Measurements from ENCODE around the gene CDH13.

CDH13 gene

DNA sequence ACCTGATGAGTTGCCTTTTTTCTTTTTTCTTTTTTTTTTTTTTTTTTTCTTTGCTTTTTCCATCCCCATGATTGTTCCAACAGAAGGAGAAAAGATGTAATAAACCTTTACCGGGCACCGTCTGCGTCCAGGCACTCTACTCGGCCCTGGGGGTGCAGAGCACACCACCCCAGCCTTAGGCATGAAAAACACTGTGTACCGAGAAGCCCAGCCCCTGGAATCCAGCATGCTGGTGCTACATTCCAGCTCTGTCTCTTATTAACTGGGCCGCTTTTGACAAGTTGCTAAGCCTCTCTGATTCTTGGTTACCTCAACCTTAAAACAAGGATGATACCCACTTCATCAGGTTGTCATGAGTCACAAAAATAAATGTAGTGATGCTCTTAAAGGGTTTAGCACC is 1117.0 kb downstream of the CDH13 start:
- no peak for DNase-seq

DNA sequence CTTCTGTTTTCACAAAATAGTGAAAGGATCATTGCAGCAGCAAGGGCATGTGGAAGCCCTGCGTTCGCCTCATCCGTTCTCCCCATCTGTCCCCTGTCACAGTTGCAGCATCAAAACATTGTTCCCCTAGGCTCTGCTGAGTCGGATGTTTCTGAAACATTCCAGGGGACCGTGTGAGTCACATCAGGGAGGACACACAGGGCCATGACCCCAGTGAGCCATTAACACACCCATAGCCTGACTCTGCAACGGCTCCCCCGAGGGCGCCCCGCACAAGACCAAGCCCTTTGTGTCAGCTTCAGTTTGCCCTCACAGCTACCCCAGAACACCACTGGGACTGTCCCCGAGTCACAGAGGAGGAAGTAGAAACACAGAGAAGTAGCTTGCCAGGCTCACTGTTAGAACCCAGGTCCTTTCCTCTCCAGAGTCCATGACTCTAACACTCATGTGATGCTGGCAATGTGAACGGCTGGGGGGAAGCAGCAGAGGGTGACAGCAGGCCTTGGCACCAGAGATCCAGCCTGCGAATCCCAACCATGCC is 1117.7 kb downstream of the CDH13 start:
- no peak for DNase-seq

DNA sequence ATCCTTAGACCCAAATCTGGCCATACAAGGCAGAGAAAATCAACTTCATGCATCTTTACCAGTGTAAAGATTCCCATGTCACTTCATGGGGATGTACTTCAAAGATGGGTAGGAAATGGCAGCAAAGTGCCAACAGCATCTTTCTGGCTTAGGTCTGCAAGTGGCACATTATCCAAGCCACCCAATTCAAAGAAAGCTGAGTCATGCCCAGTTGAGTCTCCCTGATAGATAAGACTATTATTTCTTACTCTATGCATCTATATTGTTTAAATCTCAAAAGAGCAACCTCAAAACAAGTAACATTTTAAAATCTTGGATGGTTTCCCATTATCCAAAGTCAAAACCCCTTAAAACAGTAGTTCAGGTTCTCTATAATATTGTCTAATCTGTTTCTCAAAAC is 1119.8 kb downstream of the CDH13 start:
- no peak for DNase-seq

DNA sequence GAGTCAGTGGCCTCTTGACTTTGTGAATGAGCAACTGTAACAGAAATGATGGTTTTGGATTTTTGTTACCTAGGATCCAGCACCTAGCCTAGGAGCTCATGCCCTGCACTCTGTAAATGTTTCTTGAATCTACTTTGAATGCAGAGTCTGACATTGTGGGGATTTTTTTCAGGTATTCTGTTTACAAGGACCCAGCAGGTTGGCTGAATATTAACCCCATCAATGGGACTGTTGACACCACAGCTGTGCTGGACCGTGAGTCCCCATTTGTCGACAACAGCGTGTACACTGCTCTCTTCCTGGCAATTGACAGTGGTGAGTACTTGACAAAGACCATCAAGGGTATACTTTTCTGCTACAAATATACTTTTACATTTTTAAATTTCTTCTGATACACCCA is 1121.2 kb downstream of the CDH13 start:
- no peak for DNase-seq

DNA sequence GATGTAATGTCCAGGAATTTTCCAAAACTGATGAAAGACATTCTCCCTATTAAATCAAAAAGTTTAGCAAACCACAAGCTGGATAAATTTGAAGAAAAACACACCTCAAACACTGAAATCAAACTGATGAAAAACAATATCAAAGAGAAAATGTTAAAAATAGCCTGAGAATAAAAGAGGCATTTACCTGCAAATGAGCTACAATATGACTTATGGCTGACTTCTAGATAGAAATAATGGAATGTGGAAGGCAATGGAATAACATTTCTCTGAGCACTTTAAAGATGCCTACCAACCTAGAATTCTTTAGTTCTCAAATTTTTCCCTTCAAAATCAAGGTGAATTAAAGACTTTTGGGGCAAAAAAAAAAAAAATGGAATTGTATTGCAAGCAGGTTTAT is 1128.6 kb downstream of the CDH13 start:
- DNase-seq, result no peak

DNA sequence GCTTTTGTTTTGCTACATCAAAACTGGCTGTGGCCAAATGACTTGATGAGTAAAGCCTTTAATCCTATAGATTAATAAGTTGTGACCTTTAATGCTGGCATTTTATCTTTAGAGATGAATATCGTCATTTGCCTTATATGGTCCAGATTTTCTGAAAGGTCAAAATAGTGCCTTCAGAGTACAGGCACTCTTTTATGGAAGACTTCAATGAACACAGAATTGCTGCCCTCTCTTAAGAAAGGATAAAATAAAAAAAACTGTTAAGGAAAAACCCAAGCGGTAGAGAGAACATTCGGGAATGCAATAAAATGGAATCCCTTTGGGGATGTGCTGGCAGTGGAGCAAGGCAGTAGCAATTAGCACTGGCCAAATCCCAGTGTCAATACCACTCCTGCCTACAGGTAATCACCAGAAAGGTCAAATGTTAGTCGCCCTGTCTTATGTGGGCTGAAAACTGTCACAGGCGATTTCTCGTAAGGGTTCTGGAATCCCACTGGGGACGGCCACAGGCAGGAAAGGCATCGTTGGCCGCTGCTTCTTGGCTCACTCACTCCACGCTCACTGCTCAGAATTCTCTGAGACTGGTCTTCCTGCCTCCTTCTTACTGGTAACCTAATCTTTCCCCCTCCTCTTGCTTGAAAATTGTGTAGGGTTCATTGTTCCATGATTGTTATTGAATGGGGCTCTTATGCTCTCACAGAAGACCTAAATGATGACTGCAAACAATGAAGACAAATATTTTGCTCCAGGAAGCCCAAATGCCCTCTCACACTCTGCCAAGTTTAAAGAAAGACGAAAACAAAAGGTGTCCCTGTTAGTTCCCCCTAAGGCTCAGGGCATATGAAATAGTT is 1135.6 kb downstream of the CDH13 start:
- no peak for DNase-seq

DNA sequence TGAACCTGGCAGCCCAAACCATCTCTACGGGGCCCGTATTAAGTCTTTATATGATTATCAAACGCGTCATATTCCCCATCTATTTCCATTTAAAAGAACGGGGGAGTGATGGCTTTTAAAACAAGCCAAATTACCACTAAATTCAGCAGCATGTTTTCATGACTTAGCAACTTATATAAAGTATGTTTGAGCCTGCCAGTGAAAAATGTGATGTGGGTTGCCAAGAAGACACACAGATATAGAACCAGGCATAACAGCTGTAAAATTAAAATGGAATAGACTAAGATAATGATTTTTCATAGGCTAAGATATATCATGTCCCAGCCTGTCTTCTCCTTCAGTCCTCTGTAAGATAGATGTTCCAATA is 1136.2 kb downstream of the CDH13 start:
- DNase-seq, result no peak

DNA sequence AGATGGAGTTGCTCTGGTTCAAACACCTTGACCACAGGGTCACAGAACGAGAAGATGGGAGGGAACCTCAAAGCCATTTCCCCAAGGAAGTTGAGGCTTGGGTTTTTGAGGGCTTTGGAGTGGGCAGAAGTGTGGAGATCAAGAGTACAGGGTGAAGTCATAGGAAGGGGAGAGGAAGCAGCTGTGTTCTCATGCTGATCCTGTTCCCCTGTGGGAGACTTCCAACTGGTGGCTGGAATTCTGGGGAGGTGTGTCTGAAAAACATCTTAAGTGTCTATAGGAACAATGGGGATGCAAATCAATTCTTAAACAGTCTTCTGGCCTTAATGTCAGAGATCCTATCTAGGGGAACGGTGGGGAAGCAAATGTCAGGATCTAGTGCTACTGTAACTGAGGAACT is 1142.2 kb downstream of the CDH13 start:
- DNase-seq, result peak in 1 of 2 experiments; percentile 3

DNA sequence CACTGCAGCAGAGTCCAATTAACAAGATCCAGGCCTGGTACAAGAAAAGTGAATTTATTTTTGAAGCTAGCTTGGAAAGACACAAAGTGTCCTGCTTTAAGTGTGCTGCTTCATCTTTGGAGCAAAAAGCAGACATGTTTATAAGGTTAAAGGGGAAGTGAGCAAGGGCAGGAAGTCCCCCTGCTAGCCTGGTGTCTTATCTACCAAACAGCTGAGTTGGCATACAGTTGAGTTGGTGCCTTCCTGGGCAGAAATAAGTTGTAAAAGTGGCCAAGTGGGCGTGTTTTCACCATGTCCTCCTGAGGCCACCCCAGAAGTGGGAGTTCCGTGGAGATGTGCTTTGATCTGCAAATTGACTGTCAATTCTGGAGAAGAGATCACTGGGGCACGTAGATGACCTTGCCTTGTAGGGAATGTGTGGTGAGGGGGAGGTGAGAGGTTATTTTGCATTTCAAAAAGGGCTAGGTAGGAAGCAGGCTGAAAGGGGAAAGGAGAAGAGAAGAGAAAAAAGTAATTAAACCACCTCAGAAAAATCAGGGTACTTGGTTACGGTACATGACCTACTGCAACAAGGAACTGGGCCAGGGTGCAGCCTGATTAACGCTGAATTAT is 1142.7 kb downstream of the CDH13 start:
- DNase-seq, result peak; percentile 45 to 49

DNA sequence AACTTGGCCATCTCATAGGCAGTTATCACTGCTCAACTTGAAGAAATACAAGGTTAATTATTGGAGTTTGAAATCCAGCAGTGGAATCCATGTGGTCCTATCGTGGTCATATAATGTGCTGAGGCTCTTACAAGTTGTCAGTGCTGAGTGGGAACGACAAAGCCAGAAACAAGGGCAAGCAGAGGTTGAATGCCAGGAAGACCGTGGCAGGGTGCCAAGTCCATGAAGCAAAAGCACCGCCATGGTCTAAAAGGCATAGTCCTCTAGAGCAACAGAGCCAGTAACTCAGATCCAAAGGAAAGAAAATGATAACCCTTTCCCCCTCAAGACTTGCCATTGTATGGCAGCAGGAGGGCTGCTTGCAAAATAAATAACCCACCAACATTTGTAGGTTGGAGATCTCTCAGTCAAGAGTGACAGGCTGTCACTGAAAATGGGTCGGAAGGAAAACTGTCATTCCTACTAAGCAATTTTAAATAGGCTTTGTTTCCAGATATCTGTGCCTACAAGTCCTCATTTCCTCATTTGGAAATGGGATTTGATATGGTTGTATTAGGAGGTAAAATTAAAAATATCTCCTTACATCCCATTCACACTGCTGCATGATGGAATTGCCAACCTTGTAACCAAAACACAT is 1144.7 kb downstream of the CDH13 start:
- no peak for DNase-seq

DNA sequence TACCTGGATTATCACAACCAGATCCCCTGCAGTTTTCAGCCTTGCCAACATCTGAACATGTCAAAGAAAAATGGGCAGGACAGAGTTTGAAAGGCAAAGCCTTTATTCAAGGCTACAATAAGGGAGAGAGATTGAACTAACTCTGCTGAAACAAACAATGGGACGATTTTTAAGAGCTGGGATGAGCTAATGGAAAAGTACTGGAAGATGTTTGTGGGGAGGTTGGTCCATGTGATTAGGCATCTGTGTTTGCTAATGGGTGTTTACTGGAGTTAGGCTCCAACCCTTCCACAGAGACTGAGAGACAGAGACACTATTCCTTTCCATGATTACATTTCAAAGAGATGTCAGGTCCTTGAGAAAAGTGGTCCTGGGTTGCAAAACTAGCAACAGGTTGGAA is 1146.0 kb downstream of the CDH13 start:
- no peak for DNase-seq

DNA sequence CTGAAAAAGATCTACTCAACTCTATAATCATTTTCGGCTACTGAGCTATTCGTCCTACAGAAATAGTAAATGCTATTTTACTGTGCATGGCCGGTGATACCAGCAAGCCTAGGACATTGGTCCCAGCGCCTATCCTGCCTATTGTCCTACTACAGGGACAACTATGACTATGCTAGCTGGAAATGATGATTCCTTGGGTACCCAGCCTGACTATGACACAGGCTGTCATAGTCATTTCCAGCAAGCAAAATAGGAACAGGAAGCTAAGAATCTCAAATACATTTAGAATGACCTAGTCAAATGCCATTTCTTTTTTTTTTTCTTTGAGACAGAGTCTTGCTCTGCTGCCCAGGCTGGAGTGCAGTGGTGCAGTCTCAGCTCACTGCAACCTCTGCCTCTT is 1147.3 kb downstream of the CDH13 start:
- DNase-seq, result no peak

DNA sequence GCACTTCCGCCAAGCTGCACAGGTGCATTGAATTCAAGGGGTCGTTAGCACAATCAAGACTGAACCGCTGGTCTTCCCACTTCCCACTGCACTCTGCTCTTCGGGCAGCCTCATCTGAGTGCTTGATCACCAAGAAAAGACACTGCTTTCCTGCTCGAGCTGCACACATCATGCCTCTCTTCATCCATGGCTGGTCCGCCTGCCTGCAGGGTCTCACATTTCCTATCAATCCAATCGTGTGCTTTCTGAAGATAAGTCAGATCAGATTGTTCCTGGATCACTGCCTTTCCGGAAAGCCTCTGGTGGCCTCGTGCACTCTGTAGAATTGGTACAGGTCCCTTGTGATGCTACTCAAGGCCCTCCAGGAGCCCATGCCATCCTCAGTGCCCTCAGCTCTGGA is 1150.2 kb downstream of the CDH13 start:
- DNase-seq, result no peak

DNA sequence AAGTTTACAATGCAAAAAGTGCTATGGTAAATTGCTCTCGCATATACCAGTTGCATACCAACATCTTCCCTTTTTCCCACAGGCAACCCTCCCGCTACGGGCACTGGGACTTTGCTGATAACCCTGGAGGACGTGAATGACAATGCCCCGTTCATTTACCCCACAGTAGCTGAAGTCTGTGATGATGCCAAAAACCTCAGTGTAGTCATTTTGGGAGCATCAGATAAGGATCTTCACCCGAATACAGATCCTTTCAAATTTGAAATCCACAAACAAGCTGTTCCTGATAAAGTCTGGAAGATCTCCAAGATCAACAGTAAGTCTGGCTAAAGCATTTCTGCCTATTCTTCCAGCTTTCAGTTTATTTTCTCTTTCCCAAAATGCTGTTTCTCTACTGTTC is 1153.1 kb downstream of the CDH13 start:
- DNase-seq, result no peak

DNA sequence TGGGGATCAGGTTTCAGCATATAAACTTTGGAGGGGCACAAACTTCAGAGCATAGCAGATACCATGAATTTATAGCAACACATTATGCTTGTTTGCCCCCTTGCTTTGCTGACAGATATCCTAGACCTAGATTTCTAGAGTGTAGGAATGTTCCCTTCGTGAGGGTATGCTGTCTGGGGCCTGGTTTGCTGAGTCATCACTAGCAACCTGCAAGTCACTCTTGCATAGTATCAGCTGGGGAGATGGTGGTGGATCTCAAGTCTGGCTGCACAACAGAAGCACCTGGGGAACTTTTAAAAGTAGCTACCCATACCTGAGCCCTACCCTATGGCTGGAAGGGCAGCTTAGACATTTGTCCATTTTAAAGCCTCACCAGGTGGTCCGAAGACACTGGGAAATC is 1158.7 kb downstream of the CDH13 start:
- DNase-seq, result no peak

DNA sequence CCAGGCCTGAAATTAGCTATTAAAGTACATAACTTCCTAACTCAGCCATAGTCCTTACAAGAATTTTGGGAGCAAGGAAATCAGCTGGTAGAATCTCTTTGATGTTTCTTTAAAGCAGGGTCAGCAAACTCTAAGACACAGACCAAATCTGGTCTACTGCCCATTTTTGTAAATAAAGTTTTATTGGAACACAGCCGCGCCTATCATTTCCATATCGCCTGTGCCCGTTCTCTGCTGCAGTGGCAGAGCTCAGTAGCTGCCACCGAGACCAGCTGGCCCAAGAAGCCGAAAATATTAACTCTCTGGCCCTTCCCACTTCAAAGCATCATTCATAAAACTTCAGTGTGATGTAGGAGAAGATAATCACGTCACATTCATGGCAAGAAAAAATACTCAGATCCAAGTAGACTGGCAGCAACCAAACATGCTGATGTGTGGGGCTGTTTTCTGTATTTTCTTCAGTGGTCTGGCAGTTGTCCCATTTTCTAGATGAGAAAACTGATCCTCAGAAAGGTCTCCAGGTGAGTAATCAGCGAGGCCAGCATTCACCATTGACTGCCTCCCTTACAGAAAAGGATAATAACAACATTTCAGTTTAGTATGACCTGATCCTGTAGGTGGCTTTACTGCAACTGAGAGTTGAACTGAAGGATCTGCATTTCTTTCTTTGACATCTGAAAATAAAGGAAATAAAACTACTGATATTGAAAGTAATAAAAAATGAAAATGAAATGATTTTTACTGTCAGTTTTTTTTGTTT is 1163.1 kb downstream of the CDH13 start:
- DNase-seq, result no peak

DNA sequence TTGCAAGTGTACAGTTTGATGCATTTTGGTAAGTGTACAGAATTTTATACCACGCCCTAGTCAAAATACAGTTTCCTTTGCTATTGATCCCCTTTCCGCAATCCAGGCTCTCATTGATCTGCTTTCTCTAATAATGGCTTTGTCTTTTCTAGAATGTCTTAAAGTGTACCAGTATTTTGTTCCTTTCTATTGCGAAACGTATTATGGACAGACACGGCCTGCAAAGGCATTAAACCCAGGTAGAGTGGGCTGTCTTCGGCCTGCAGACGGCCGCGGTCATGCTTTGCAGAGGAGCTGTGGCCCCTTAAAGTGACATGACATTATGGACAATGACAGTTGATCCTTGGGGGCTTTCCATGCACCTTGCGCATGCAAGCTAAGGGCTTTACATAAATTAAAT is 1165.1 kb downstream of the CDH13 start:
- no peak for DNase-seq

DNA sequence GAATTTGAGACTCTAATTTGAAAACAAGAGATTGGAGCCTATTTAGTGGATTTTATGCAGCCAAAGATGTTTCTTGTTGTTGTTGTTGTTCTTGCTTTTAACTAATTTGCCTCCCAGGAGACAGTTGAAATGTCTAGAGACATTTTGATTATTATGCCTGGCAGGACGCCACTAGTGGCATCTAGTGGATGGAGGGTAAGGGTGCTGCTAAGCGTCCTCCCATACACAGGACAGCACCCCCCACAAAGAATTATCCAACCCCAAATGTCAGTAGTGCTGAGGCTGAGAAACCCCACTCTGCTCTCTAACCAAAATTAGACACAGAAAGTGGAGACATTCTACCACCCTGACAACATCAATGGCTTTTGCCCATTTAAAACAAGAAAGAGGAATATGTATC is 1165.6 kb downstream of the CDH13 start:
- DNase-seq, result no peak

DNA sequence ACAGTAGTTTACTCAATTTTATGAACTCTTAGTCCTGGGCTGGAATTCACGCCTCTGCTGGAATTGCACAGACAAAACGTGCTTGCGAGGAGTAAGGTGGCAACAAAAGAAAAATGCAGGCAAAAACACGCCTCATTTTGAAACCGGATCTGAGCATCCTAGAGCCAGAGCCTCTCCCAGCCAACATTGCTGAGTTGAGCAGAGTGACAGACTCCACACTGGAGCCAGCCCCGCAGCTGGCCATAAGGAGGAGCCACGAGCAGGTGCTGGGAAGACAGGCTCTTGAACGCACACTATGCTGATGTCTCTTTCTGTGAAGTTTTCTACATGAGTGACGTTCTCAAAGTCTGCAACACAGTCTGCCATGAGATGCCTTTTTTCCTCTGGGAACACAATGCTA is 1166.4 kb downstream of the CDH13 start:
- DNase-seq, result no peak

DNA sequence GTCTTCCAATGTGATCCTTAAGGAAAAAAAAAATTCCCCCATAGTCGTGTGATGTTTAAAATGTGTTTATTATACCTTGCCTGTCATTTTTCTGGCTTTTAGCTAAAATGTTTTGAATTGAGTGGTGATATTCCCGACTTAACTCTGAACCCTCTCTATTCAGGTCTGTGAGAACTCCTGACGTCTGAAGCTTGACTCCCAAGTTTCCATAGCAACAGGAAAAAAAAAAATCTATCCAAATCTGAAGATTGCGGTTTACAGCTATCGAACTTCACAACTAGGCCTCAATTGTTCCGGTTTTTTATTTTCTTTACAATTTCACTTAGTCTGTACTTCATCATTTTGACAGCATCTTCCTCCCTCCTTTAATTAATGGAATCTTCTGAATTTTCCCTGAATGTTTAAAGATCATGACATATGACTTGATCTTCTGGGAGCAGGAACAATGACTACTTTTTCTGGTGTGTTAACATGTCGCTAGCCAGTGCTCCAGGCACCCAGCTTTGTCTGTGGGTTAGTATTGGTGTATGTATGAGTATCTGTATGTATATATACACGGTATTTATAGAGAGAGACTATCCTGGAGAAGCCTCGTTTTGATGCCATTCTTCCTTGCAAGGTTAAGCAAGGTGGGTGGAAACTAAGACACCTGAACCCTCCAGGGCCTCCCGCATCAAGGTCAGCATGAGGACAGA is 1168.2 kb downstream of the CDH13 start:
- DNase-seq, result no peak

DNA sequence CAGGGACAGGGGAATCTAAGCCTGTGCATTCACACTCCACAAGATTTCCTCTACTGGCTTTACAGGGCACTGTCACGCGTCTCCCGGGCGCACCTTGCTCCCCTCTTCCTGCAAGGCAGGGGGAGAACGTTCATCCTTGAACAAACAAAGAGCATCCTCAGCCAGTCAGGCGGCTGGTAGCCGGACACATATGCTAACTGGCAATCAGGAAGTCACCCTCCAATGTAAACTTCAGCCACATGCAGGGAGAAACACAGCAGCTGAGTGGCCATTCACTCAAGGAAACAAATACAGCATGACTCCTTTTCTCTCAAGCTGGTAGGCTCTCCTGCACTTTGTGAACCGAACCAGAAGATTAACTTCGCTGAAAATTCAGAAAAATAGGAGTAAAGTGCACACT is 1170.2 kb downstream of the CDH13 start:
- DNase-seq, result no peak

DNA sequence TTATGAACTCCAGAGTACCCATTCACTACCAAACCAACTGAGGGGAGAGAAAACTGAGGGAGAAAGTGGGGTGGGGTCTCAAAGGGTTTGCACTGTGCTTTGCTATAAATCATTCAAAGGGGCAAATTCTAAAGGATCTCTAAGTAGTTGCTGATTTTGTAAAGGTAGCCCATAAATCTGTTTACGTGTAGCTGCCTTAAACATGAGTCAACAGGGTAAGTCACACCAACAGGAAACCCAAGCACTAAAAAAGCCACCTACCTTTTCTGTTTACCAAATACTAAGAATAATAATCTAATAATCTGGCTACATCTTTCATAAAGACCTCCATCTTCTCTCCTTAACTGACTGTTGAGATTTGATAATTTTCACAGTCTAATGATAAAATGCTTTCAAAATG is 1172.6 kb downstream of the CDH13 start:
- DNase-seq, result no peak

DNA sequence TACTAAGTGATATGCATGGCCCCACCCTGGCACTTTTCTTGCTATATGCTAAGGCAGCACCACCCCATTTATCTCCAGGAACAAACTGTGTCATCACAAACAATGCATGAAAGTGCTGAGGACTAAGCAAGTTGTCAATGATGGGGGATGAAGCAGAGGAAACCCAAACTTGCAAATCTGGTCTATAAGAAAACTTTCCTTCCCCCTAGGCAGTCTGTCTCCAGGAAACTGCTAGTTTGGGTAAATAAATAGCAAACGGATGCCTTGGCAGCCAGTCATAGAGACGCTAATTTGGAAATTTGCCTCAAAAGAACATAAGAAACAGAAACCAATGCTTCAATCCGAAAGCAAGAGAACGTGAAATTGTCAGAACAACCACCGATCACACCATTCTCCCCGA is 1175.4 kb downstream of the CDH13 start:
- DNase-seq, result no peak
